GM15510 (cell line): ENCODE results near the gene TBX21.

ENCODE experiments used
- POLR2A ChIP-seq: IDR thresholded peaks from 3 replicates; pipeline ENCODE4 v1.6.1; 2011; ENCODE audit warnings: borderline replicate concordance; ENCODE audit not compliant: insufficient read length; ENCODE audit errors: extremely low read depth

TBX21 gene

DNA sequence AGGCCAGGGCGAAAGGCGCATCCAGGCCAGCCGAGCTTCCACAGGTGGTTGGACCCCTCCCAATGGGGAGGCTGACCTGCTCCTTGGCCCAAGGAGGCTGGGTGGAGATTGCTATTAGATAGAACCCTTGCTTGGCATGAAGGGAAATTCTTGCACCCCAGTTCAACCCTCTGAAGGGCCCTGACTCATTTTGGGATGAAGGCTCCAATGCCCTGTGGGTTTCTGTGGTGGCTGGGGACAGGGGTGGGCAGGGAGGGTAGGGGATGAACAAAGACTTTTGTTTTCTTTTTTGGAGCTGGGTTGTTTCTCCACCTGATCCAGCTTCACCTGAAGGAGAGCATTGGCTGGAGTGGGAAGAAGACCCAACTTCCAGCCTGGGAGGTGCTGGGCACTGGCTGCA lies 16.7 kb upstream of the TBX21 start:
- no peak for TF ChIP-seq POLR2A

DNA sequence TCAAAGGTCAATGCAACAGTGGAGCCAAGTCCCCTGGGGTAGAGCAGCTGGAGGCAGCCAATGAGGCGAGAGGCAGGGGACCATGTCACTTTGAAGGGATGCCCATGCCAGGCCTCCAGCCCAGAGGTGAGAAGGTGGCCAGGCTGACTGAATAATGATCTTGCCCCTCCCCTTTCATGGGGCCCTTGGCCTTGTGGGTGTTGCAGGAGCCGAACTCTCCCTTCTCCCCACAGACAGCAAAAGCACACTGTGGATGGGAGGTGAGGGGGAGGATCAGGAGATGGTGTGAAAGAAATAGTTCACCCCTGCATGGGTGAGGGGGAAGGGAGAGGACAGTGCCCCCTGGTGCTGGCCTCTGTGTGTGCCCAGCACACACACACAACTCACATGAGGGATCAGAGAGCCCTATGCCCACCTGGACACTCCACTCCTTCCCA lies 15.8 kb upstream of the TBX21 start:
- no peak for TF ChIP-seq POLR2A

DNA sequence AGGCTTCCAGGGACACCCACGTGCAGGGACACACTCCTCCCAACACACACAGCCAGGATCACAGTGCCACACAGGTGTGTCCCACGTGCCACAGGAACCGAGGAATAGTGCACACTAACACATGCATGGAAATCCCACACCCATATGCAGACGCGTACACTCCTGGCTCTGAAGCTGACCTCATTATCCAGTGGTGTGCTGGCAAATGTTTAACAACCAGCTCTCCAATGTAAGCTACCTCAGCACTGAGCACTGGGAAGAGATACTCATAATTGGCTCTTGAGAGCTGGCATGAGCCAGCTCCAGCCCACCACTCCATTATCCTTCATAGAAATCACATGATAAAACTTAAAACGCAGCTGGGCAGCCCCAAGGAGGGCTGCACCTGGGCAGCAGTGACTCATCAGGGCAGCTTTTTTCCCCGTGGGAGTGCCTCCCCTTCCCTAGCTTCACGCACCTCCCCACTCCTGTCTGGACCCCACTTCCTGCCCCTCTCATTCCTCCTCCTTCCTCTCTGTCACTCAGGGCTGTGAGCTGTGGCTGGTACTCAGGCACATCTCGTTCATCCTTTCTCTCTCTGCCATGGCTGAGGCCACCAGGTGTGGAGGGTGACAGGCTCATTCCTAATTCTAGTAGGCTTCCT lies 14.9 kb upstream of the TBX21 start:
- TF ChIP-seq POLR2A = no peak

DNA sequence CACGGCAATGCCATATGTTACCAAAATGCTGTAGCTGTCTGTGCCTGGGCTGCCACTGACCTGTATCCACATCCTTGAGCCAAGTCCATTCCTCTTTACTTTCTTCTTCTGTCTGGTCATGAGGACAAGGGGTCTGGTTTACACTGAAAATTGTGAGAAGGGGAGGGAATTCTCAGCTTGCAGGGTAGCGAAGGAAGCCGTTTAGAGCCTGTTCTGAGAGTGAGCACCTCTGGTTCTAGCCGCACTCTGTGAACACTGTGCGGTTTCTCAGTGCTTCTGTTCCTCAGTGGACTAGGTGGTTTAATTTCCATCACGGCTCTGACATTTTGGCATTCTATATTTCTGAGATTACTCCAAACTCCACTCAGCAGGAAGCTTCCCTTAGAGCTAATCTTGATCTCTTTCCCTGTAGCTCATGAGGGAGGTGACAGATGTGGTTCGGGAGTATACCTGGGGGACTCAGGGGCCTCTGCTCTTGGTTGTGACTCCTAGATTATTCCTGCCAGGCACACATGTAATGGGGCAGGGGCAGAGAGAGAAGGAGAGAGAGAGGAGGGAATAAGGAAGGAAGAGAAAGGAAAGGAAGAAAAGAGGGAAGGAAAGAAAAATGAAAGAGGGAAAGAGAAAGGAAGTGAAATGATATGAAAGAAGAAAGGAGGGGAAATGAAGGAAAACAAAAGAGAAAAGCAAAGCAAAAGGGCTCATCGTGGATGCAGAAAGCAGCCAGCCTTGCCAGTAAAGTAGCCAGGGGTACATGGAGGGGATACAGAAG lies 14.2 kb upstream of the TBX21 start:
- TF ChIP-seq POLR2A = no peak

DNA sequence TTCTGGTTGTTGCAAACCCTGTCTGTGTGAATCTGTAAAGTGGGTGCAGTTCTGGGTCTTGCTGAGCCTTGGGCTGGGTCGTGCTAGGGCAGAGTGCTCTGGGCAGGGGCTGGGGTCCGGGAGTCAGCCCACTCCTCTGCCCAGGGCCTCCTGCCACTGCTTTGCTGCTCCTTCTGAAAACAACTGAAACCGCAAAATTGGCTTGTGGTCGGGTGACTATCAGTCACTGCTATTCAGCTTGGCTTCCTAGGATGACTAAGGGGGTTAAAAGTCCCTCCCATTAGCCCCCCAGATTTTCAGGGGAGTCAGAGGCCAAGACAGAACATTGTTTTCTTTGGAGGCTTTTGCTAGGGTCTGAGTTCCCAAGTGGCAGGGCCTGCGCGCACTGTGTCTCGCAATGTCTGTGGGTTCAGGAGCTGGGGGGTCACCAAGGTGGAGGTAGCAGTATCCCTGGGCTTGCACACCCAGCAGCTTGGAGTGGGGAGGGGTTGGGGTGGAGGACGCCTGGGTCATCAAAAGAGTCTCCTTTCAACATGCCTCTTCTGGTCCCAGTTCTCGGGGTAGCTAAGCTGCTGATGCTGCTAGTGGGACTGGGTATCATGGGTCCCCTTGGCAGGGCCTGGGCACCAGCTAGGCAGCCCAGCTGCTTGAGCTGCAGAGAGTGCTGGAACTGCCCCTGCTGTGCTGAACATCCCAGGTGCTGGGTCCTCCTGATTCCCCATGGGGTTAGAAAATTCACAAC lies 13.5 kb upstream of the TBX21 start:
- no peak for TF ChIP-seq POLR2A

DNA sequence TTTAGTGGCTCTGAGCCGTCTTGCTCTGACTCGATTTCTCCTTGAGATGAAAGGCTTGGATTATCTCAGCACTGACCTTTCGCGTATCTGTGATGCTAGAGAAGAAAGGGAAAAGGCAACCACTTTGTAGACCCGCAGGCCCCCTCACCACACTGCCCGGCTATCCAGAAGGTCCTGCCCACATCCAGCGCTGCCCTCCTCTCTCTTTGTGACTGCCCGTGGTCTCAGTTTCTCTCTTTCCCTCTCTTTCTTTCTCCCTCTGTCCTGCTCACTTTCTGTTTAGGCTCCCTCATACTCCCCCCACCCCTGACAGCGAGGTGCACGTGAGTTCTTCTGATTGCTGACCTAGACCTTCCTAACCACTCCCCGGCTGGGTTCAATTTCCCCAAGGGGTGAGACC lies 12.8 kb upstream of the TBX21 start:
- TF ChIP-seq POLR2A = no peak

DNA sequence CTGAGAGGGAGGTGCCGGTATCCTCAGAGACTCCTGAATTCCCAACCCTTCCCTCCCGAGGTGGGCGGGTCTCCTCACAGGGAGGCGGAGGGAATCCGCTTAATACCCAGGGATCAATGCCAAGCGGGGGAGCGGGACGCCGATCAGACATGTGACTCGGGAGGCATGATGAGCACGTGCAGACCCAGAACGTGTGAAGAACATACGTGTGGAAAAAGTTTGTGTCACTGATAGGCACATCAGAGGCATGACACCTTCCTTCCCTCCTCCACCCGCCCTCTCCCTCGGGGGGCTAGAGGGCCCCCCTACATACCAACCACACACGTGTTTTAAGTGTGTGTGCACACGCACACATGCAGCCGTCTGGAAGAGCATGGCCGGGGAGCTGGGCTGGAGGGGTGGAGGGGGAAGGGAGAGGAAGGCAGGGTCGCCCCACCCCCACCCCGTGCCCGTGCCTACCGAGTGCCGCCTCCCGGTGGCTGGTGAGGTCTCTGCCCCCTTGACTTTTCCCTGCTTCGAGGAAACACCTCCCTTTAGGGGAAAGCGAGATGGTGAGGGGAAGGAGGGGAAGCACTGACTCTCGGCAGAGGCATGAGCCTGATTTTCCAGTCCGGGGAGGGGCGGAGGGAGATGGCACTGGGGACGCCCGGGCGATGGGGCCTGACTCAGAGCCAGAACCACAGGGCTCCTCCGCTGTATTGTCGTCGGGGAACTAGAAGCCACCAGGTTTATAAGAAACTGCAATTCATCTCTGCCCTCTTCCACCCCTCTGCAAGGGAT lies 12.1 kb upstream of the TBX21 start:
- TF ChIP-seq POLR2A = no peak

DNA sequence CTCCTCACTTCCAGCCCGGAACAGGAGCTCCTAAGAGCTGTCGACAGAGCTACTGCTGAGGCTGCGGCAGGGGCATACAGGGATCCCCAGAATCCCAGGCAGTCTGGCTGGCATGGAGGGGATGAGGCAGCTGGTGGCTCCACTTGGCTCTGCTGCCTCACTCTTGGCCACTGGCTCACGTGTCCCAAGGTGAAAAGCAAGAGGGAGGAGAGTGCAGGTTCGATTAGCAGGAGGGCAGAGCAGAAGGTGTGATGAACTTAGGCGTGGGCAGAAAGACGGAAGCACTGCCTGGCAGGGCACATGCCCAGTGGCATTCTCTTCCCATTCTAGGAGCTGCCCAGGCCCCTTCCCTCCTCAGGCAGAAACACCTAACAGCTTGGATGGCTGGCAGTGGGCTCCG lies 11.3 kb upstream of the TBX21 start:
- TF ChIP-seq POLR2A = no peak

DNA sequence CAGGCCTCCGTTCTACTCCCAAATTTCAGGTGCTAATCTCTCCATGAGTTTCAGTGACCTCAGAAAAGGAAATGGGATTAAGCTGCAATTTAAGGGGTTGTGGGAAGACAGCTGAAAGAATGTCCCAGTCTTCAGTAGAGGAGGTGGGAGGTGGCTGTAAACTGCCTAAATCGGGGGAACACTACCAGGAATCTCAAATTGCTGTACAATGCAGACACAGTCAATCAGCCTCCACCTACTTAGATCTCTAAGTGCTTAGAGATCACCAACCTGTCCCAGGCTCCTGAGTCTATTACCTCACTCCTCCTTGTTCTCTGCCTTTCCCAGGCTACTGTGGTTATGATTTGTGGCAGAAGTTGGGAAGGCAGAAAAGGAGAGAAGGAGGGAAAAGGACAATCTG lies 8.3 kb upstream of the TBX21 start:
- no peak for TF ChIP-seq POLR2A

DNA sequence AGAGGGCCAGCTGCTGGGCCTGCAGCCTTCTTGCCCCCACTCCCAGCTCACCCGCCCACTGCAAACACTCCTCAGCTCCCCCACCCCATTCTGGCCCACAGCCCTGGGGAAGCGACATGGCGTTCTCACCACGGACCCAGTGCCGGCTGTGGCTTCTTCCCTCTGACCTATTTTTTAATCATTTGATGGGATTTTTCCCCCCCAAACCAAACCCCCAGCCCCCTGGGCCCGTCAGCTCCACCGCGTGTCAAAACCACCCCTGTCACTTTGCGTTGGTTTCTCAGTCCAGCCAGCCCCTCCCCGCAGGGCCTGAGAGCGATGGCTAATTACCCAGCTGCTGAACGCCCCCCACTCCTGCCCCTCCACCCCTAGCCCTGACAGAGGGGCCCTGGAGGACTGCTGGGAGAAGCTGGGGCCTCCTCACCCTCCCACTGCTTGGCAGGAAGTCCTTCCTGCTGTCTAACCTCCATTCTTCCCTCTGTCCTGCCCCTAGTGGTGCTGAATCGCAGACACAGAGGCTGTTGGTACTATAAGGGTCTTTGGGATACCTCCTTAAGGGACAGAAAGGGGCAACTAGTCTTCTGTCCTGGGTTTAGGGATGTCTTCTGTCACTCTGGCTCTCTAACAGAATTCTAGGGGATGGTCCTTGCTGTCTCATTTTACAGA lies 7.5 kb upstream of the TBX21 start:
- no peak for TF ChIP-seq POLR2A

DNA sequence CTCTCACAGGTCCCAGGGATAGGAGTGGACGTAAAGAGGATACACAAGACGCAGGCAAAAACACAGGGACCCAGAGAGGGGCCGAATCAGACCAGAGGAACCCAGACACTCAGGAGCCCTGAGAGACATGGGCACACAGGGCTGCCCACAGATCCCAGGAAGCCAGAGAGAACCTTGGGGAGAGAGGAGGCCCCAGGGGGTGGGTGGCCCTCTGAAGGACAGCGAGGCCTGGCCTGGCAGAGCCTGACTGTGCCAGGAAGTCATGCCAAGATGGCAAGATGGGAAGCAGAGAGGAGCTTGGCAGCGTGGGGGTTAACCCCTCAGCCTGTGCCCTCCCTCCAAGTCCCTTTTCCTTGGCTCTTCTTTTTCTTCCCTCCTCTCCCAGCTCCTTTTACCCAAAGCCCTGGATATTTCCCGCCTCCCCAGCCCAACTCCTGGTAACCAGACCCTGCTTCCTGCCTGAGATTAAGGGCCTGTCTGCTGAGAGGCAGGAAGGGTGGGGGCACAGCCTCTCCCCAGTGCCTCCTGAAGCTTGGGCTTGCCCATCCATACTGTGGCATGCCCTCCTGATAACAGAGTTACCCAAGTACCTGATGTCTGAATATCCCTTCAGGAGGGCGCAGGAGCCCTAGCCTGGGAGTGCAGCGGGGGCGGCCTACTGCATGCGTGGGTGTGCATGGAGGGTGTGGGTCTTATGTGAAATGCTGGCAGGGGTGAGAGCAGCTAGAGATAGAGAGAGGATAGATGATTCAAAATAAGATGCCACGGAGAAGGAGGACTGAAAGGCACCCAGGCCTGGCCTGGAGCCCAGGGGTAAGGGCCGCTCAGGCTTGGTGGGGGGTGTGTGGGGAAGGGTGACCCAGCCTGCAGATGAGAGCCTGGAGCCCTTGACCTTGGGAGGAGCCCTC lies 6.0 kb upstream of the TBX21 start:
- no peak for TF ChIP-seq POLR2A

DNA sequence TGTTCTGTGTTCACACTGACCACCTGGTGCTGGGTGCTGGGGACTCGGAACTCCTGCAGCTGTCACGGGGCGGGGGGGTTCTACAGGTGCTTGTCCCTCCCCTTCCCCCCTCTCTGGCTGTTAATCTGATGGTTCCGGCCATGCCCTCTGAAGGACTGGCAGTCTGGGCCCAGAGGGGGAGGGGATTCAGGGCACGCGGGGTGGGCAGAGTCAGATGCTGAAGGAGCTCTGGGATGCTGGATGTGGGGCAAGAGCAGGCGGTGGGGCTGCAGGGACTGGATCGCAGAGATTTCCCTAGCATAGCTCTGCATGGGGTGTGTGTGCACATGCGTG lies 5.4 kb upstream of the TBX21 start:
- no peak for TF ChIP-seq POLR2A

DNA sequence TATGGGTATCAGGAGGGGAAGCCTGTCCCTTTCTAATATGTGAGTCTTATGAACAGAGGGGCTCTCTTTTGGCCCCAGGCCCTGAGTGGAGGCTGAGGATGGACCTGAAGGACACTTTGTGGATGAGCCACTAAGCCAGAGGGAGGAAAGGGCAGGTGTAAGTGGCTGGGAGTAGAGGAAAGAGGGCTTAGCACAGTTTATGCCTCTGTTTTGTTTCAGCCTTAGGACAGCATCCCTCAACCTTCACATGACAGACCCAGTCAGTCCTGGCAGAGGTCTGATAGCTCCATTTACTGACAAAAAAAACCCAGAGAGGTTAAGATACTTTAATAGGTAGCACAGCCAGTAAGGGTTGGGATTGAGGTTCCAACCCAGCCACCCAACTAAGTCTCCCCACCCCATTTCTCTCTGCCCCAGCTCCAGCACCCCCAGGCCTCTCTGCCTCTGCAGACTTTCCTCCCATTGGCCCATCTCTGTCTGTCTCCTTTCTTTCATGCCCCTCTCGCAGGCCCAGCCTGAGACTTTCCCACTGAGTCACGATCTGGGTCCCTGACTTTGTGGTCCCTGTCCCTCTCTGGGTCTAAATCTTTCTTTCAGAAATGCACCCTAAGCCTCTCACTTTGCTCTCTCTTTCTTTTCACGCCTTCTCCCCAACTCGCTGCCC lies 4.7 kb upstream of the TBX21 start:
- no peak for TF ChIP-seq POLR2A
